Progenitor cell of endocrine pancreas (in vitro differentiated cells): ENCODE data around the gene PGF. TPM values are rescaled to one million over a fixed set of nuclear protein-coding genes. Genes with fewer than 3 reads are reported as not detected.

Experiments
- DNase-seq: peaks from one replicate; pipeline ENCODE4 v3.0.0; 2021; ENCODE audit warnings: low spot score; ENCODE audit not compliant: unreplicated experiment
- H3K27ac Mint-ChIP-seq: 2 replicates; pipeline ENCODE4 v1.8.0; 2021; ENCODE audit warnings: mild to moderate bottlenecking, moderate library complexity, mixed read lengths
- H3K27me3 Mint-ChIP-seq: 2 replicates; pipeline ENCODE4 v1.8.0; 2021; ENCODE audit warnings: mixed read lengths
- H3K36me3 Mint-ChIP-seq: 2 replicates; pipeline ENCODE4 v1.8.0; 2022; ENCODE audit warnings: mixed read lengths; ENCODE audit not compliant: insufficient read depth
- H3K4me1 Mint-ChIP-seq: 2 replicates; pipeline ENCODE4 v1.8.0; 2021; ENCODE audit warnings: low read depth, mixed read lengths
- H3K4me3 Mint-ChIP-seq: 2 replicates; pipeline ENCODE4 v1.8.0; 2021; ENCODE audit warnings: low read depth, mild to moderate bottlenecking, moderate library complexity, mixed read lengths
- H3K9me3 Mint-ChIP-seq: 2 replicates; pipeline ENCODE4 v1.8.0; 2021; ENCODE audit warnings: low read depth, mixed read lengths
- total RNA-seq: library from RNA; stranded (reverse); gene quantifications from 2 replicates; pipeline ENCODE4 v1.2.1, GENCODE V29; 2021
- TF ChIP-seq, protein P1 (sequence below): fragments of 200-600 bp; sonication (generic); IDR thresholded peaks from one replicate; pipeline ENCODE4 v1.5.0; 2021; ENCODE audit warnings: antibody characterized with exemption, mild to moderate bottlenecking; ENCODE audit not compliant: unreplicated experiment

Gene PGF
- total RNA-seq, 1 donor from 2014 or later: 3.5 TPM

DNA sequence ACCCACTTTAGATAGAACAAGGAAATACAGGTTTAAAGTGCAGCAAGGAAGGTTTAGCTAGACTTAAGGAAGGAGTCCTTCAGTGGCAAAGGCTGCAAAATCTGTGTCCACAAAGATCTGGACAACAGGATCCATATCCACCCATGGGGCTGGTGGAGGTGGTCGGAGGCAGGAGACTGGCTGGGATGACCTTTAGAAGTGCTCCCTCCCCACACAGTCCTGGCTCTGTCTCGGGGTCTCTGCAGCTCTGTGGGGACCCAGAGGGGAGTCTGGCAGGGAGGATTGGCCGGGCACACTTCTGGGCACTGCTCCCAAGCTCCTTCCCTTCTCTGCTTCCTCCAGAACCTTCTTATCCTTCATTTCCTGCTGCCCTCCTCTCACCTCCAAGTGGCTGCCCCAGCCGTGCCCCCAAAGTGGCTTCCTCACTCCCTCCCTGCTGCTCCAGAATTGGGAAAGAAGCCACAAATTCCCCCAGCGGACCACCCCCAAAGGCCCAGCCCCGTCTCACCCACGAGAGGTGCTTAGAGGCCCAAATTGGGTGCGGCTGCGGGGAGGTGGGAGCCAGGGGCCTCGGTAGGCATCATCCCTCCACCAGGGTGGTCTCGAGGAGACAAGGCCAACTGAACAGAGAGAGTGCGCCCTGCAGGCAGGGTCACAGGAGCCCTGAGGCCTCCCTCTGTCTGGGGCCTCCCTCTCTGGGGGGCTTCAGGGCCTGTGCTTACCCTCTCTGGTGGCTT is 21.9 kb upstream of the PGF start:
- Mint-ChIP-seq H3K4me3 (no peak overlapping the region), H3K9me3 (no peaks in the 10 kb centered on the region), H3K4me1 (peaks cover 20% of the 10 kb centered on the region), H3K36me3 (no peaks in the 10 kb centered on the region), H3K27me3 (peaks cover 39% of the 10 kb centered on the region), H3K27ac (no peak overlapping the region)
- TF ChIP-seq, protein P1, sequence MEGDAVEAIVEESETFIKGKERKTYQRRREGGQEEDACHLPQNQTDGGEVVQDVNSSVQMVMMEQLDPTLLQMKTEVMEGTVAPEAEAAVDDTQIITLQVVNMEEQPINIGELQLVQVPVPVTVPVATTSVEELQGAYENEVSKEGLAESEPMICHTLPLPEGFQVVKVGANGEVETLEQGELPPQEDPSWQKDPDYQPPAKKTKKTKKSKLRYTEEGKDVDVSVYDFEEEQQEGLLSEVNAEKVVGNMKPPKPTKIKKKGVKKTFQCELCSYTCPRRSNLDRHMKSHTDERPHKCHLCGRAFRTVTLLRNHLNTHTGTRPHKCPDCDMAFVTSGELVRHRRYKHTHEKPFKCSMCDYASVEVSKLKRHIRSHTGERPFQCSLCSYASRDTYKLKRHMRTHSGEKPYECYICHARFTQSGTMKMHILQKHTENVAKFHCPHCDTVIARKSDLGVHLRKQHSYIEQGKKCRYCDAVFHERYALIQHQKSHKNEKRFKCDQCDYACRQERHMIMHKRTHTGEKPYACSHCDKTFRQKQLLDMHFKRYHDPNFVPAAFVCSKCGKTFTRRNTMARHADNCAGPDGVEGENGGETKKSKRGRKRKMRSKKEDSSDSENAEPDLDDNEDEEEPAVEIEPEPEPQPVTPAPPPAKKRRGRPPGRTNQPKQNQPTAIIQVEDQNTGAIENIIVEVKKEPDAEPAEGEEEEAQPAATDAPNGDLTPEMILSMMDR: no peak
- DNase-seq: no peak

GRCh38 chr14:74976264-74977113 is 21.1 kb upstream of the PGF start:
- TF ChIP-seq, protein P1: no peak
- H3K27ac Mint-ChIP-seq: no peak overlapping the region
- H3K36me3 Mint-ChIP-seq: no peaks in the 10 kb centered on the region
- H3K4me3 Mint-ChIP-seq: no peak overlapping the region
- H3K9me3 Mint-ChIP-seq: no peaks in the 10 kb centered on the region
- peaks cover 20% of the 10 kb centered on the region for H3K4me1 Mint-ChIP-seq
- DNase-seq: no peak
- H3K27me3 Mint-ChIP-seq: peaks cover 33% of the 10 kb centered on the region

DNA sequence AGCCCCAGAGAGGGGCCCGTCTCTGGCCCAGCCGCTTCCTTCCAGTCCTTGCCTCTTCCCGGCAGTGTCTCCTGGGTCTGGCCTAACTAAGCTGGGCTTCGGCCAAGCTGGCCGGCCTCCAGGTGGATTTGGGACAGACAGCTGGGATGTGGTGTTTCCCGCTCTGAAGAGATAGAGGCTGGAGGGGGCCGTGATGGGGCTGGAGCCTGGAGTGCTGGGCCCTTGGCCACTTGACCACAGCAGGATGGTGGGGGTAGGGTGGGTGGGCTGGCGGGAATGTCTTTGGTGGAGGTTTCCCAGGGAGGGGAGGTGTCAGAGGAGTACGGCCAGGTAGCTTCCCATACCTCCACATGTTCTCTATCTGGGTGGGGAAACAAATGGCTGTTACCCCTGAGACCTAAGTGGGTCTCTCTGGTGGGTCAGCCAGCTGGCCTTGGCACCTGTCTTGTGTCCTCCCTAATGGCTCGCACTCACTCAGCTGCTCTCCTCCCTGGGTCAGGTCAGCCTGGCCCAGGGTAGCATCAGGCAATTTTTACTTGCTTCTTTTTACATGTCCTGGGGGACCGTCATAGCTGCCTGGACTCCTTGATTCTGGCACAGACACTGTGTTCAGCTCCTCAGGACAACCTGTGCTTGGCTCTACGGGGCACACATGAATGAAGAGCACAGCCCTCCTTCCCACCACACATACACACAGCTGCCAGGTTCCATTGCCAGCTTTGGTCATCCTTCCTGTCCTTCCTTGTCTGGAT is 19.8 kb upstream of the PGF start:
- H3K9me3 Mint-ChIP-seq: no peaks in the 10 kb centered on the region
- H3K27ac Mint-ChIP-seq: no peak overlapping the region
- no peaks in the 10 kb centered on the region for H3K36me3 Mint-ChIP-seq
- DNase-seq: no peak
- peaks cover 19% of the 10 kb centered on the region for H3K4me1 Mint-ChIP-seq
- TF ChIP-seq, protein P1: no peak
- peaks cover 32% of the 10 kb centered on the region for H3K27me3 Mint-ChIP-seq
- H3K4me3 Mint-ChIP-seq: no peak overlapping the region

- H3K27ac Mint-ChIP-seq: no peak overlapping the region
- H3K4me1 Mint-ChIP-seq: peaks cover 17% of the 10 kb centered on the region
- no peak overlapping the region for H3K4me3 Mint-ChIP-seq
- no peaks in the 10 kb centered on the region for H3K9me3 Mint-ChIP-seq
- no peak for DNase-seq
- no peaks in the 10 kb centered on the region for H3K36me3 Mint-ChIP-seq
- TF ChIP-seq, protein P1: no peak
- H3K27me3 Mint-ChIP-seq: peaks cover 28% of the 10 kb centered on the region
Measured at GRCh38 chr14:74974364-74975058, 19.1 kb upstream of the PGF start.

DNA sequence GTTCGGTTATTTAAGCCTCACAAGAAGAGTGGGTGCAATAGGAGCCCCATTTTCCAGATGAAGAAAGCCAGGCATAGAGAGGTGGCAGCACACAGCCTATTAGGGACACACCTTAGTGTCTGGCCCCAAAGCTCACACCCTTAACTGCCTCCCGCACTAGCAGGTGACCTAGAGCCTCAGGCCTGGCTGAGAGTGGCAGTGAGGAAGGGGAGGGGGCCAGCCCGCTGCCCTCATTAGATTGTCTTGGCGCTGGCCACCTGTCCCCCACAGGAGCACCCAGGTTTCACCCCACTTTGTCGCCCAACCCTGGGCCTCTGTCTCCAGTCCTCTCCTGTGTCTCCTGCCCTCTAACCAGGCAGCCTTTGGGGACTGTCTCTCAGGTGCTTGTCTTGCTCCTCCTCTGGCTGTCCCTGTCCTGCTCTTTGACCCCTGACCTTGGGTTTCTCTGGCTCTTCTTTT is 18.5 kb upstream of the PGF start:
- peaks cover 15% of the 10 kb centered on the region for H3K4me1 Mint-ChIP-seq
- no peak overlapping the region for H3K27ac Mint-ChIP-seq
- DNase-seq: no peak
- no peaks in the 10 kb centered on the region for H3K36me3 Mint-ChIP-seq
- peaks cover 27% of the 10 kb centered on the region for H3K27me3 Mint-ChIP-seq
- H3K4me3 Mint-ChIP-seq: no peak overlapping the region
- TF ChIP-seq, protein P1: no peak
- no peaks in the 10 kb centered on the region for H3K9me3 Mint-ChIP-seq
